PC-9 (cell line): Measurements from ENCODE around the gene VDAC2. TPM values are rescaled to one million over a fixed set of nuclear protein-coding genes. Genes with fewer than 3 reads are reported as not detected.
A peak's percentile ranks its signal among the peaks of the same experiment; 100 is the strongest.

ENCODE experiments used
- BruUV-seq: library from RNA; stranded (reverse); fragments of 400-500 nt; replicated peaks from 2 replicates; lab custom pipeline; 2021; lab: Mats Ljungman, UMichigan
- CTCF ChIA-PET: fragments of 300-600 bp; sonication (Branson Sonifier 250); formaldehyde crosslinking; loops from one replicate; lab custom pipeline; 2022; ENCODE audit warnings: antibody characterized with exemption; lab: Charles Lee
- POLR2A ChIA-PET: fragments of 300-600 bp; sonication (Branson Sonifier 250); formaldehyde crosslinking; loops from one replicate; lab custom pipeline; 2022; ENCODE audit warnings: antibody characterized with exemption; ENCODE audit not compliant: unreplicated experiment; lab: Charles Lee
- DNase-seq, 2 experiments: peaks; one replicate each; pipeline versions ENCODE4 v3.0.0 to v3.0.0-alpha.2; 2015 to 2022; ENCODE audit warnings: mixed read lengths in 1 of 2
- H2AFZ ChIP-seq: fragments of 200-600 bp; sonication (generic); 2 replicates; pipeline ENCODE4 v1.8.1; 2017; ENCODE audit warnings: antibody characterized with exemption
- H3F3A ChIP-seq: fragments of 200-600 bp; sonication (generic); 2 replicates; pipeline ENCODE4 v1.8.1; 2017; ENCODE audit warnings: antibody characterized with exemption, mild to moderate bottlenecking, low read depth; ENCODE audit not compliant: insufficient read depth
- H3K27ac ChIP-seq: fragments of 200-600 bp; sonication (generic); 2 replicates; pipeline ENCODE4 v1.6.1; 2016; ENCODE audit warnings: mixed run types
- H3K27me3 ChIP-seq: fragments of 200-600 bp; sonication (generic); 2 replicates; pipeline ENCODE4 v1.6.1; 2016; ENCODE audit warnings: low read depth, mixed run types; ENCODE audit not compliant: insufficient read depth
- H3K36me3 ChIP-seq: fragments of 200-600 bp; sonication (generic); 2 replicates; pipeline ENCODE4 v1.6.1; 2016; ENCODE audit warnings: low read depth, mixed run types
- H3K4me1 ChIP-seq: fragments of 200-600 bp; sonication (generic); replicated peaks from 2 replicates; pipeline ENCODE4 v1.6.1; 2016; ENCODE audit warnings: mixed run types; ENCODE audit not compliant: insufficient read depth
- H3K4me2 ChIP-seq: fragments of 200-600 bp; sonication (generic); 2 replicates; pipeline ENCODE4 v1.6.1; 2017; ENCODE audit warnings: mixed run types
- H3K4me3 ChIP-seq: fragments of 200-600 bp; sonication (generic); 2 replicates; pipeline ENCODE4 v1.6.1; 2016; ENCODE audit warnings: mixed run types
- H3K79me2 ChIP-seq: fragments of 200-600 bp; sonication (generic); 2 replicates; pipeline ENCODE4 v1.6.1; 2017; ENCODE audit warnings: low read depth, mixed run types
- H3K9me2 ChIP-seq: fragments of 200-600 bp; sonication (generic); 2 replicates; pipeline ENCODE4 v1.8.1; 2017; ENCODE audit warnings: mild to moderate bottlenecking; ENCODE audit not compliant: insufficient read depth
- H3K9me3 ChIP-seq: fragments of 200-600 bp; sonication (generic); 2 replicates; pipeline ENCODE4 v1.8.1; 2016; ENCODE audit warnings: low read depth; ENCODE audit not compliant: insufficient read depth
- H4K20me1 ChIP-seq: fragments of 200-600 bp; sonication (generic); 2 replicates; pipeline ENCODE4 v1.8.1; 2017; ENCODE audit not compliant: insufficient read depth
- CTCF ChIP-seq: fragments of 200-600 bp; sonication (generic); conservative IDR thresholded peaks from 2 replicates; pipeline ENCODE4 v1.6.1; 2017; ENCODE audit warnings: mixed run types, antibody characterized with exemption, mild to moderate bottlenecking, moderate library complexity
- EZH2 ChIP-seq: fragments of 200-600 bp; sonication (generic); IDR thresholded peaks from 2 replicates; pipeline ENCODE4 v1.8.0; 2017; ENCODE audit warnings: antibody characterized with exemption, low read depth
- intact Hi-C: fragments of 100-400 bp; cut with micrococcal nuclease; formaldehyde crosslinking; loops from one replicate; pipeline ENCODE4 v1.10.0; 2022; ENCODE audit not compliant: unreplicated experiment
- total RNA-seq: library from RNA; stranded (reverse); gene quantifications from 2 replicates; pipeline ENCODE4 v1.2.3, GENCODE V29; 2021

VDAC2 gene
- total RNA-seq, 1 experiment from 2014 or later = 243 TPM

GRCh38 chr10:75179657-75180177 is 30.9 kb upstream of the VDAC2 start:
- H3K27ac ChIP-seq = no peak overlapping the region
- H3K36me3 ChIP-seq = peaks cover 6% of the 10 kb centered on the region; the same call in 1 of the 2 replicates
- no peak for DNase-seq
- H3F3A ChIP-seq = 0 out of 2 replicates have a peak, but pooled peaks cover 5% of the 10 kb centered on the region
- H3K4me3 ChIP-seq = no peak overlapping the region
- H3K79me2 ChIP-seq = no peaks in the 10 kb centered on the region; the same call in 1 of the 2 replicates
- BruUV-seq = no TSS peak
- intact Hi-C loops = no loop called here
- H3K27me3 ChIP-seq = no peaks in the 10 kb centered on the region
- POLR2A ChIA-PET = no interaction called here
- H3K4me1 ChIP-seq = peaks cover 13% of the 10 kb centered on the region
- TF ChIP-seq EZH2 = no peak
- TF ChIP-seq CTCF = no peak
- CTCF ChIA-PET = interaction anchor here (0.6 kb wide), 1 partner anchor 8 kb away, joined by 3 read pairs; no protein-coding TSS in a partner anchor
- no peaks in the 10 kb centered on the region for H4K20me1 ChIP-seq
- H3K9me2 ChIP-seq = no peaks in the 10 kb centered on the region
- H3K4me2 ChIP-seq = no peak overlapping the region
- H3K9me3 ChIP-seq = no peaks in the 10 kb centered on the region
- H2AFZ ChIP-seq = no peak overlapping the region

GRCh38 chr10:75180592-75180991 is 30.0 kb upstream of the VDAC2 start:
- no peaks in the 10 kb centered on the region; the same call in 1 of the 2 replicates for H3K79me2 ChIP-seq
- H3K4me3 ChIP-seq = no peak overlapping the region
- ChIA-PET CTCF (no interaction called here), POLR2A (interaction anchor here (0.6 kb wide), 1 partner anchor 55 kb away, joined by 3 read pairs; no protein-coding TSS in a partner anchor)
- no peaks in the 10 kb centered on the region for H3K27me3 ChIP-seq
- intact Hi-C loops = no loop called here
- H3K27ac ChIP-seq = peak overlapping the region; percentile 37; the same call in 1 of the 2 replicates
- no peak overlapping the region for H2AFZ ChIP-seq
- H3K4me1 ChIP-seq = peaks cover 18% of the 10 kb centered on the region
- H3K9me3 ChIP-seq = no peaks in the 10 kb centered on the region
- H4K20me1 ChIP-seq = no peaks in the 10 kb centered on the region
- H3F3A ChIP-seq = peaks cover 11% of the 10 kb centered on the region; the same call in 1 of the 2 replicates
- no peak for DNase-seq
- no TSS peak for BruUV-seq
- H3K36me3 ChIP-seq = peaks cover 6% of the 10 kb centered on the region; the same call in 1 of the 2 replicates
- peak overlapping the region; percentile 41; the same call in 1 of the 2 replicates for H3K4me2 ChIP-seq
- H3K9me2 ChIP-seq = no peaks in the 10 kb centered on the region
- TF ChIP-seq EZH2 (no peak), CTCF (no peak)

- Histone ChIP-seq H3K27ac (peak overlapping the region; percentile 37; the same call in 1 of the 2 replicates), H3K36me3 (peaks cover 6% of the 10 kb centered on the region; the same call in 1 of the 2 replicates), H3K9me3 (no peaks in the 10 kb centered on the region), H3F3A (peaks cover 16% of the 10 kb centered on the region; the same call in 1 of the 2 replicates), H3K9me2 (no peaks in the 10 kb centered on the region), H3K4me3 (no peak overlapping the region), H2AFZ (no peak overlapping the region), H3K79me2 (no peaks in the 10 kb centered on the region), H4K20me1 (no peaks in the 10 kb centered on the region), H3K27me3 (no peaks in the 10 kb centered on the region), H3K4me1 (peaks cover 23% of the 10 kb centered on the region), H3K4me2 (peak overlapping the region; percentile 41; the same call in 1 of the 2 replicates)
- ChIA-PET CTCF (no interaction called here), POLR2A (interaction anchor here (0.6 kb wide), 1 partner anchor 55 kb away, joined by 3 read pairs; no protein-coding TSS in a partner anchor)
- intact Hi-C loops = no loop called here
- BruUV-seq = no TSS peak
- no peak for DNase-seq
- TF ChIP-seq CTCF (no peak), EZH2 (no peak)
Observed at GRCh38 chr10:75181073-75181472, 29.5 kb upstream of the VDAC2 start.
